Stimulated activated naive B cell treated with anti-CD40 and anti-IgM and Interleukin-4, amounts not matched to agents 10 μg/mL and 1 μg/mL and 100 μg/mL, for 72 hours (primary cell): ENCODE measurements around the gene GPR35.
A peak's percentile ranks its signal among the peaks of the same experiment; 100 is the strongest.

ENCODE experiments used
- ATAC-seq, 2 donors: fragments of 150-1000 bp; cut with Tn5 transposase; replicated peaks; 2 replicates each; pipeline ENCODE4 v1.10.0; 2021; ENCODE audit warnings: moderate library complexity in 1 of 2
- DNase-seq: peaks from one replicate; pipeline ENCODE4 v3.0.0; 2021
- H3K27ac Mint-ChIP-seq: one replicate; pipeline ENCODE4 v1.8.0; 2022; ENCODE audit warnings: mild to moderate bottlenecking, mixed read lengths
- H3K27me3 Mint-ChIP-seq, 2 donors: one replicate each; pipeline ENCODE4 v1.8.0; 2022; ENCODE audit warnings: mixed read lengths in 2 of 2
- H3K36me3 Mint-ChIP-seq, 2 donors: one replicate each; pipeline ENCODE4 v1.8.0; 2022; ENCODE audit warnings: mixed read lengths in 2 of 2, mild to moderate bottlenecking in 1 of 2
- H3K4me1 Mint-ChIP-seq, 2 donors: one replicate each; pipeline ENCODE4 v1.8.0; 2022; ENCODE audit warnings: mixed read lengths in 2 of 2, mild to moderate bottlenecking in 1 of 2
- H3K4me3 Mint-ChIP-seq, 2 donors: one replicate each; pipeline ENCODE4 v1.8.0; 2022; ENCODE audit warnings: mild to moderate bottlenecking in 2 of 2, mixed read lengths in 2 of 2, moderate library complexity in 1 of 2
- H3K9me3 Mint-ChIP-seq, 2 donors: one replicate each; pipeline ENCODE4 v1.8.0; 2022; ENCODE audit warnings: mixed read lengths in 2 of 2, mild to moderate bottlenecking in 1 of 2

GPR35 gene

DNA sequence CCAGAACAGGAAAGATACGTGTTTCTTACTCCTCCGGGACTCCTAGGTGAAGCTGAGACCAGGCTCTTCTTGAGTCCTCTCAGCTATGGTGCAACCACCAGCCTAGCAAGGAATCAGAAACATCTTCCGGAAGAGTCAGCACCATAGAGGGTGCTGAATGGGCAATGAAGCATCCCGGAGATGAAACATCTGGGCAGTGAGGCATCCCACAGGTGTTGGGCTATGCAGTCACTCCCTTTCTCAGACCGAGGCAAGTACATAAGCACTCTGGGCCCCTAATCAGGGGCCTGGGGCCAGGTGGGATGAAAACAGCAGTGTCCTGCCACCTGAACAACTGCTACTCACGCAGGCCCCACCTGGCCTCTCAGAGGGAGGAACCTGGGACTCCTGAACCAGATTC, 40.2 kb upstream of the GPR35 start:
- H3K36me3 Mint-ChIP-seq, result peaks cover 26 to 52% of the 10 kb centered on the region in 2 donors
- H3K4me3 Mint-ChIP-seq, result peak overlapping the region; percentile 94 to 97
- peaks cover 0 to 2% of the 10 kb centered on the region in 2 donors for H3K9me3 Mint-ChIP-seq
- DNase-seq (peak; percentile 35), ATAC-seq (peak in 1 of 2 donors; percentile 23)
- H3K27me3 Mint-ChIP-seq, result no peaks in the 10 kb centered on the region
- H3K4me1 Mint-ChIP-seq, result peaks cover 43 to 72% of the 10 kb centered on the region in 2 donors
- peak overlapping the region; percentile 97 for H3K27ac Mint-ChIP-seq

DNA sequence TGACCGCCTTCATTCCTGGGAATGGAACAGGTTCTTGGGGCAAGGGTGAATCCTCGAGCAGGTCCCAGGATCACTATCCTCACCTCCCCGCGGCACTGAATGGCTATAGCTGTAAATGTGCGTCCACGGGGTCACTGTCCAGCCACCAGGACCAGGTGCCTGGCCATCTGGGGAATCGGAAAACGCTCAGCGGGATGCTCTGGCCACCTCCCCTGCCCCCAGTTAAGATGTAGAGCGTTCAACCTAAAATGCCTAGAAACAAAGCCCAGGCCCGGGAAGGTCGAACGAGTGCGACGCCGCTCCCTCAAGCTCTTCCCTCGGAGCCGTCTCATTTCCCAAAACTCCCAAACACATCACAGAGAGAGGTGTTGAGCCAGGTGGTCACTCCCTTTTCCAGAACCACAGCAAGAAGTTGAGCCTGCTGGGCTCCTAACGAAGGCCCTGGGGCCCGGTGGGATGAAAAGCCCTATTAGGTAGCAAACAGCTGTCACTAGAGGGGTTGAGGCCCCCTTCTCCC, 39.5 kb upstream of the GPR35 start:
- DNase-seq, result no peak
- ATAC-seq, result no peak
- H3K4me1 Mint-ChIP-seq, result peaks cover 38 to 66% of the 10 kb centered on the region in 2 donors
- peak overlapping the region; percentile 94 to 97 for H3K4me3 Mint-ChIP-seq
- peaks cover 20 to 45% of the 10 kb centered on the region in 2 donors for H3K36me3 Mint-ChIP-seq
- peak overlapping the region; percentile 97 for H3K27ac Mint-ChIP-seq
- no peaks in the 10 kb centered on the region for H3K27me3 Mint-ChIP-seq
- peaks cover 0 to 2% of the 10 kb centered on the region in 2 donors for H3K9me3 Mint-ChIP-seq

DNA sequence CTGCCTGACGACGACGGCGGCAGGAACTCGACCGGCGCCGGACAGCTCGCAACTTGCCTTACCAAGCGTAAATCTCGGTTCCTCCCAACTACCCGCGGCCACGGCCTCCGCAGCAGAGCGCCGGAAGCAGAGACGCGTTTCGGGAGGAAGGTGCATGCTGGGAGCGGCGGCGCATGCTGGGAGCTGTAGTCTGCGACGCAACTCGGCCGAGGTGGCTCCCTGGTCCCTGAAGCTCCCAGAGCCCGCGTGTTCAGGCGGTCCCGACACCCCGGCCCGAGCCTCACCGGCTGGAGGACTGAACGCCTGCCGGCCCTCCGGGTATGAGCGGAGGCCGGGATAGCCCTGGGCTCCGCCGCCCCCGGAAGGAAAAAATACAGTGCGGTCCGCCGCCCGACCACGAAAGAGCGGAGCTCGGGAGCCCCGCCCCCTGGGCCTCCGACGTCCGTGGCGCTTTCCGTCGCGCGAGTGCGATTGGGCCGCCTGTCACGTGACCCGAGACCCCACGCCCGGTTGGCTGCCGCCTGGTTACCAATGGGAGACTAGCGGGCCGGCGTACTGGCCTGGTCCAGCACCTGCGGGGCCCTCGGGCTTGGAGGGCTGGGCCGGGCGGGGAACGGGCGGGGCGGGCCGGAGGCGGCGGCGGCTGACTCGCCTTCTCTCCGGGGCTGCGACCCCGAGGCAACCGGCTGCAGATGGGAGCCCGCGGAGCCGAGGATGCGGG, 38.9 kb upstream of the GPR35 start, which contains the start of gene CAPN10:
Gene CAPN10, plus strand, starts transcription at position 537 of the 721 bp plus-strand sequence. Its CDS starts 178 bp downstream, at position 715.
- peak; percentile 80 to 89 for ATAC-seq
- H3K27me3 Mint-ChIP-seq, result no peaks in the 10 kb centered on the region
- no peaks in the 10 kb centered on the region for H3K9me3 Mint-ChIP-seq
- DNase-seq, result peak; percentile 96
- H3K4me3 Mint-ChIP-seq, result peak within 1 kb of the TSS; percentile 94 to 97
- peaks cover 22 to 47% of the 10 kb centered on the region in 2 donors for H3K36me3 Mint-ChIP-seq
- peaks cover 40 to 65% of the 10 kb centered on the region in 2 donors for H3K4me1 Mint-ChIP-seq
- H3K27ac Mint-ChIP-seq, result peak within 1 kb of the TSS; percentile 97

DNA sequence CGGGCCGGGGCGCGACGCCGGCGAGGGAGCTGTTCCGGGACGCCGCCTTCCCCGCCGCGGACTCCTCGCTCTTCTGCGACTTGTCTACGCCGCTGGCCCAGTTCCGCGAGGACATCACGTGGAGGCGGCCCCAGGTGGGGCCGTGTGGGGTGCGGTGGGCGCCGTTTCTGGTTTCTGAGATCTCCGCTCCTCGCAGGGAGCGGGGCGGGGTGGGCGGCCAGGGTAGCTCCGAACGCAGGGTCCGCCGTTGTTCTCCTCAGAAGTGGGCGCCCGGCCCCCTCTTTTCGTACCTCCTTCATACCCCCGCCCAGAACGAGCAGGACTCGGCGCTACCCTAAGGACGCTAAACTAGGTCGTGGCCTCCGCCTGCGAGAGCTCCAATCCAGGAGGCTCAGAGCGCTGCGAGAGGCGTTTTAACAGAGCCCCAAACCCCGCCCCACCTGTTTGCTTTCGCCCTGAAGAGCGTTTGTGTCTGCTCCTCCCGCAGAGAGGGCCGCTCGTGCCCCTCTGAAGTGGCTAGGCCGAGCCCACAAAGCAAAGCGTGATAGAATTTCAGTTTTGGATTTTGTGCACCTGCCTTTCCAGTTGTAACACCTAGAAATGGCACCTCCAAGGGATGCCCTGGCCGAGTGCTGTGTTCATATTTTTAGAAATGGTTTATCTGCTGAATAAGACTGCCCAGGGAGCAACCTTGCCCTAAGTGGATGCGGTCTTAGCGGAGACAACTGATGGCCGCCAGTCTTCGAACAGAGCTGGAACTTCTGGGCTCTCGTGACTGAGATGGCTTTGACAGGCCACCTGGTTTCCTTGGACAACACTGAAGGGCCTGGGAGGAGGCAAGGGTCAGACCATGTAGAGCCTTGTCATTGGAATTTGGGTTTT, 38.1 kb upstream of the GPR35 start:
- Mint-ChIP-seq H3K27me3 (no peaks in the 10 kb centered on the region), H3K27ac (peak overlapping the region; percentile 92)

DNA sequence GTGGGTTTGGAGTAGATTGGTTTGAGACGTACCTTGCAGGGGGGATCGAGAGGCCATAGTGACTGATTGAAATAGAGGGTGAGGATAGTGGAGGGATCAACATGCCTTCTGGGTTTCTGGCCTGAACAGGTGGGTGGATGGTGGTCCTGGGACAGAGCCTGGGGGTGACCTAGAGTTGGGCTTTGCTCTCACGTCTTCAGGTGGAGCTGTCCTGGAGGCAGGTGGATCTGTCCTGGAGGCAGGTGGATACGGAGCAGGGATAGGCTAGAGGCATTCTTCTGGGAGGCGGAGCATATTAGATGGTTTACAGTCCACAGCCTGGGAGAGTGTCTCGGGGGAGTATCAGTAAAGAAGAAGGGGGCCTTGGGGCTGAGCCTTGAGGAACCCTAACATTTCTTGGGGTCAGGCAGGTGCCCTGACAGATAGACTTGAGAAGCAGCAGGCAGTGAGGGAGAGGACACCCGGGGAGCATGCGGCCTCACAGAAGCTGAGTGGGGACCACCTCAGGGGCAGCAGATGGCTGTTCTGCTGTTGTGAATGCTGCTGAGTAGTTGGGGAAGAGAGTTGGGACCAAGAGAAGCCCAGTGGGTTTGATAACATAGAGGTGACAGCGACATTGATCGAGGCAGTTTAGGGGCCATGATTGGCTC, 37.1 kb upstream of the GPR35 start:
- ATAC-seq (no peak), DNase-seq (no peak)
- peaks cover 20 to 36% of the 10 kb centered on the region in 2 donors for H3K36me3 Mint-ChIP-seq
- H3K4me1 Mint-ChIP-seq, result peaks cover 31 to 56% of the 10 kb centered on the region in 2 donors
- H3K4me3 Mint-ChIP-seq, result peak overlapping the region; percentile 94 to 97
- no peaks in the 10 kb centered on the region for H3K9me3 Mint-ChIP-seq
- no peaks in the 10 kb centered on the region for H3K27me3 Mint-ChIP-seq
- H3K27ac Mint-ChIP-seq, result peak overlapping the region; percentile 21

More for the DNA sequence above, 38.1 kb upstream of the GPR35 start:
- ATAC-seq, result peak; percentile 20 to 28
- Mint-ChIP-seq H3K9me3 (no peaks in the 10 kb centered on the region), H3K4me1 (peaks cover 35 to 65% of the 10 kb centered on the region in 2 donors), H3K36me3 (peaks cover 20 to 43% of the 10 kb centered on the region in 2 donors), H3K4me3 (peak overlapping the region; percentile 94 to 97)
- DNase-seq, result peak; percentile 27

DNA sequence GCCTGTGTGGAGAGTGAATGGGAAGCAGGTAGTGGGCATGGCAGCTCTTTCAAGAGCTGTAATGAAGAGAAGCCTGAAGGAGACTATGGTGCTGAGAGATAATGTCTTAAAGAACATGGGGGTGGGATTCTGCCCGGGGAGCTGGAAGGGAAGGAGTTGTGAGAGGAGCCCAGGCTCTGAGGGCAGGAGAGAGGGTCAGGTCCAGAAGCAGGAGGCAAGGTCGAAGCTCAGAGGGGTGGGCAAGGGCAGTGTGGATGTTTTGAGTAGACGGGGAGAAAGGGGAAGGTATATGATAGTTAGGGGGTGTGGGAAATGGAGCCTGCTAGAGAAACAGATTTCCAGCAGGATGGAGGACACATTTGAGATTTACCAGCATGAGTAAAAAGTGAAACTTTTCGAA, 36.6 kb upstream of the GPR35 start:
- H3K27ac Mint-ChIP-seq, result no peak overlapping the region
- ATAC-seq, result no peak
- peaks cover 28 to 50% of the 10 kb centered on the region in 2 donors for H3K4me1 Mint-ChIP-seq
- H3K27me3 Mint-ChIP-seq, result no peaks in the 10 kb centered on the region
- peaks cover 18 to 38% of the 10 kb centered on the region in 2 donors for H3K36me3 Mint-ChIP-seq
- peak overlapping the region; percentile 1 to 97 for H3K4me3 Mint-ChIP-seq
- DNase-seq, result no peak
- no peaks in the 10 kb centered on the region for H3K9me3 Mint-ChIP-seq

DNA sequence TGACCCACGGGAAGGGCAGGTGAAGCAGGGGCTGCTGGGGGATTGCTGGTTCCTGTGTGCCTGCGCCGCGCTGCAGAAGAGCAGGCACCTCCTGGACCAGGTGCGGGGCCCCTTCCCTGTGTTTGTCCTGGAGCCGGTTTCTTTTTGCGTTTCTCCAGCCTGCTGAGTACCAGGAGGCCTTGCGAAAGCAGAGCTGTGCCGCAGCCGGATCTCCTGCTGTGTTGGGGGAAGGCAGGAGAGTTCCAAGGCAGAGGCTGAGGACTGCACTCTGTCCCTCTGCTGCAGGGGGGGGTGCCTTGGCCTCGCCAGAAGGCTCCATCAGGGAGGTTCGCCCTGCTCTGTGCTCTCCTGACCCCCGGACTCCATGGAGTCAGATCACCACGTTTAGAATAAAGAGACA, 35.9 kb upstream of the GPR35 start:
- Mint-ChIP-seq H3K4me3 (no peak overlapping the region), H3K27me3 (no peaks in the 10 kb centered on the region), H3K27ac (peak overlapping the region; percentile 57), H3K36me3 (peaks cover 16 to 40% of the 10 kb centered on the region in 2 donors), H3K9me3 (no peaks in the 10 kb centered on the region), H3K4me1 (peaks cover 24 to 49% of the 10 kb centered on the region in 2 donors)
- no peak for DNase-seq
- ATAC-seq, result no peak

DNA sequence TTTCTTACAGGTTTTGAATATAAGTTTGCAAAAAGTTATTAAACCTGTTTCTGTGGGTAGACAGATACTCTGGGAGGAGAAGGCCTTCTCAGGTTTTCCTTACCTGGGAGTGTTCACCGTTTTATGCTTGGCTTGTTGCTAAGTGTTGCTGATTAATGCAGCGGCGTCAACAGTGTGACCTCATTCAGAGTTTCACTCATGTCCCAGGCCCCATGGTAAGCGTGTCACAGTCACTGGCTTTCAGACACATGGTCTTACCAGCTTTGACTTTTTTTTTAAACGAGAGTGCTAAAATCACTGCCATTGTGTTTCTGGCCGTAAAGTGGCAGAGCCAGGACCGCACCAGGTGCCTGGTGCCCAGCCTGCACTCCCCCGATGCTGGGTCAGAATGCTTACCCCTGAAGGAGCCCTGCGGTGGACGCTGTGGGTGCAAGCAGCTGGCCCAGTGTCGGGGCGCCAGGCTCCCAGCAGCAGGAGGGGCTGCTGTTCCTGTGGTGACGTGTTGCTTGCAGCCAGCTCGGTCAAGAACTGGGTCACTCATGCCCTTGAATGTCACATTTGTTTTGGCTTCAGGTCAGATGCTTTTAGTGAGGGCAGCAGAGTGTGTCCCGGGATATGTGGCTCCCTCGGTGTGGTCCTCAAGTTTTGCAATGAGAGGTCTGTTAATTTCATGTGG, 35.3 kb upstream of the GPR35 start:
- DNase-seq, result no peak
- peaks cover 16 to 39% of the 10 kb centered on the region in 2 donors for H3K36me3 Mint-ChIP-seq
- H3K27me3 Mint-ChIP-seq, result no peaks in the 10 kb centered on the region
- no peak for ATAC-seq
- H3K4me1 Mint-ChIP-seq, result peaks cover 19 to 43% of the 10 kb centered on the region in 2 donors
- H3K4me3 Mint-ChIP-seq, result no peak overlapping the region
- H3K27ac Mint-ChIP-seq, result no peak overlapping the region
- no peaks in the 10 kb centered on the region for H3K9me3 Mint-ChIP-seq

DNA sequence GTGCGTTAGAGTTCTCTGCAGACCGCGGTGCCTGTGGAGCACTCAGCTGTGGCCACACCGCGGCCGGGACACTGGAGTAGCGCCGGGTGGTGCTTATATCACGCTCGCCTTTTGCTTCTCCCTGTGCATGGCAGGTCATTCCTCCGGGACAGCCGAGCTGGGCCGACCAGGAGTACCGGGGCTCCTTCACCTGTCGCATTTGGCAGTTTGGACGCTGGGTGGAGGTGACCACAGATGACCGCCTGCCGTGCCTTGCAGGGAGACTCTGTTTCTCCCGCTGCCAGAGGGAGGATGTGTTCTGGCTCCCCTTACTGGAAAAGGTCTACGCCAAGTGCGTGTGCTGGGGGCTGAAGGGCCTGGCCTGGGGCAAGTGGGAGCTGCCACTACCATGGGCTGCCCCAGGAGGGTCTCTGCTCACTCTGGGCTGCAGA, 34.6 kb upstream of the GPR35 start:
- H3K9me3 Mint-ChIP-seq, result no peaks in the 10 kb centered on the region
- no peak for ATAC-seq
- peaks cover 16 to 38% of the 10 kb centered on the region in 2 donors for H3K36me3 Mint-ChIP-seq
- no peak overlapping the region for H3K4me3 Mint-ChIP-seq
- no peaks in the 10 kb centered on the region for H3K27me3 Mint-ChIP-seq
- no peak overlapping the region for H3K27ac Mint-ChIP-seq
- H3K4me1 Mint-ChIP-seq, result peaks cover 17 to 36% of the 10 kb centered on the region in 2 donors
- DNase-seq, result no peak

DNA sequence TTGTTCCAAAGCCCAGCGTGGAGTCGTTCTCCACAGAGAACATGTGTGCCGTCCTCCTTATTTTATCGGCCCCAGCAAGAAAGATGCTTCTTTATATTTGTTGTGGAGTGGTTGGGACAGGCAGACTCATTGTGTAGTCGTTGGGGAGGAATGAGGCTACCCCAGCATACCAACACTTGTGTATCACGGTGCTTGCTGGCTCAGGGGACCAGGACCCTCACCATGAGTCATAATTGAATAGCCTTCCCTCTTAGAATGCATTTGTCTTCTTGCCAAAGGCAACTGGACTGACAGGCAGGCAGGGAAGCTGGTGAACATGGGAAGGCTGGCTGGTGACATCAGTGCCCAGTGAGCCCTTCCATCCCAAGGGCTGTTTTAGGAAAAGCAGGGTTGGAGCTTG, 34.1 kb upstream of the GPR35 start:
- Mint-ChIP-seq H3K4me3 (no peak overlapping the region), H3K36me3 (peaks cover 16 to 36% of the 10 kb centered on the region in 2 donors), H3K9me3 (no peaks in the 10 kb centered on the region), H3K4me1 (peaks cover 17 to 32% of the 10 kb centered on the region in 2 donors), H3K27me3 (no peaks in the 10 kb centered on the region), H3K27ac (no peak overlapping the region)
- ATAC-seq, result no peak
- no peak for DNase-seq

DNA sequence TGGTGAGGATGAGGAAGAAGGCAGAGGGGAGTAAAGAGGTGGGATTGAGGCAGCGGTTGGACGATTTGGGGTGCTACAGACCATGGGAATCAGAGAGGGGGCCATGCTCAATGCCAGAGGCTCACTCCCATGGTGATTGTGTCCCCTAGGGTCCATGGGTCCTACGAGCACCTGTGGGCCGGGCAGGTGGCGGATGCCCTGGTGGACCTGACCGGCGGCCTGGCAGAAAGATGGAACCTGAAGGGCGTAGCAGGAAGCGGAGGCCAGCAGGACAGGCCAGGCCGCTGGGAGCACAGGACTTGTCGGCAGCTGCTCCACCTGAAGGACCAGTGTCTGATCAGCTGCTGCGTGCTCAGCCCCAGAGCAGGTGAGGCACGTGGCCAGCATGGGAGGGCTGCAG, 33.5 kb upstream of the GPR35 start:
- H3K9me3 Mint-ChIP-seq, result no peaks in the 10 kb centered on the region
- ATAC-seq (no peak), DNase-seq (no peak)

DNA sequence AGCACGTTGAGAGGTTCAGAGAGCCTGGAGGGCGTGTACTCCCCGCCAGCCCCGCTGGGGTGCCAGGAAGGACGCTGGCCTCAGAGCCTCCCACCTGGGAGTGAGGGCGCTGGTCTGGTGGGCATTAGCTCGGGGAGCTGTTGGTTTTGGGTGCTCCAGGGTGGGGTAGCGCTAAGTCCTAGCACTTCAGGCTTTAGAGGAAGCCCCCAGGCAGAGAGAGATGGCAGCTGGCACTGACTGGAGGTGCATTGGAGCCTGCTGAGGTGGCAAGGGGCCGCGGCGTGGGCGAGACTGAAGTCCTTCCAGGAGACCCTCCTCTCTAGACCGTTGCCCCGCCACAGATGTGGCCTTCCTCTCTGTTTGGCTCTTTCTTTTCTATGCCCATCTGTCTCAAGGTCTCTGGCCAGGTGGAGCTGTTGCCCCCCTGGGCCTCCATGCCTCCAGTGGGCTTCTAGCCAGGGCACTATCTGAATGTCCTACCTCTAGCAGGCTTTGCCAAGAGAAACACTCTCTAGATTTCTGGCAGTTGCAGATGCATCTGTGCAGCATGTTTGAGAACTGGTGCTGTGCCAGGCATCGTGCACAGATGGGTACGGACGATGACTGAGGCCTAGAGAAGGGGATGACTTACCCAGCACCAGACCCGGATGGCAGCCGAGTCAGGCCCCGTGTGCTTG, 32.1 kb upstream of the GPR35 start:
- DNase-seq (no peak), ATAC-seq (no peak)
- Mint-ChIP-seq H3K4me3 (no peak overlapping the region), H3K27ac (no peak overlapping the region), H3K4me1 (peaks cover 10 to 20% of the 10 kb centered on the region in 2 donors), H3K36me3 (peaks cover 16 to 32% of the 10 kb centered on the region in 2 donors), H3K27me3 (no peaks in the 10 kb centered on the region), H3K9me3 (no peaks in the 10 kb centered on the region)

More for the DNA sequence above, 33.5 kb upstream of the GPR35 start:
- no peaks in the 10 kb centered on the region for H3K27me3 Mint-ChIP-seq
- peaks cover 16 to 36% of the 10 kb centered on the region in 2 donors for H3K36me3 Mint-ChIP-seq
- H3K4me1 Mint-ChIP-seq, result peaks cover 17 to 32% of the 10 kb centered on the region in 2 donors
- no peak overlapping the region for H3K27ac Mint-ChIP-seq
- no peak overlapping the region for H3K4me3 Mint-ChIP-seq
